Naive thymus-derived CD8-positive, alpha-beta T cell (primary cell): ENCODE results near the gene TNS3. TPM values are rescaled to one million over a fixed set of nuclear protein-coding genes. Genes with fewer than 3 reads are reported as not detected.

Source experiments
- ATAC-seq, 2 donors: fragments of 150-1000 bp; cut with Tn5 transposase in 1 of 2; sonication (Bioruptor Pico), chemical (Tn5 transposase) in 1 of 2; 1 replicate in 1 of 2; 2 replicates in 1 of 2; pipeline ENCODE4 v1.10.0; 2021; ENCODE audit warnings: mild to moderate bottlenecking in 2 of 2, moderate library complexity in 2 of 2
- POLR2A ChIA-PET: fragments of 350-600 bp; sonication (Branson Sonifier 250); formaldehyde crosslinking; loops from one replicate; lab custom pipeline; 2021; ENCODE audit warnings: antibody characterized with exemption; lab: Charles Lee
- DNase-seq, 10 donors: peaks; one replicate each; pipeline versions ENCODE4 v3.0.0 to v3.0.0-alpha.2; 2020 to 2022
- H3K27ac Mint-ChIP-seq, 10 donors: one replicate each; pipeline ENCODE4 v1.8.0; 2020 to 2022; ENCODE audit warnings: mild to moderate bottlenecking in 10 of 10, mixed read lengths in 10 of 10, moderate library complexity in 4 of 10, inconsistent platforms in 1 of 10
- H3K27me3 Mint-ChIP-seq, 5 donors: one replicate each; pipeline ENCODE4 v1.8.0; 2021 to 2022; ENCODE audit warnings: mixed read lengths in 5 of 5
- H3K36me3 Mint-ChIP-seq, 3 donors: one replicate each; pipeline ENCODE4 v1.8.0; 2020 to 2022; ENCODE audit warnings: mixed read lengths in 3 of 3, mild to moderate bottlenecking in 2 of 3, inconsistent platforms in 1 of 3
- H3K4me1 Mint-ChIP-seq, 4 donors: one replicate each; pipeline ENCODE4 v1.8.0; 2021 to 2022; ENCODE audit warnings: mixed read lengths in 4 of 4
- H3K4me3 Mint-ChIP-seq, 10 donors: one replicate each; pipeline ENCODE4 v1.8.0; 2020 to 2022; ENCODE audit warnings: mild to moderate bottlenecking in 10 of 10, mixed read lengths in 10 of 10, moderate library complexity in 6 of 10, inconsistent platforms in 1 of 10
- H3K9me3 Mint-ChIP-seq, 9 donors: one replicate each; pipeline ENCODE4 v1.8.0; 2020 to 2022; ENCODE audit warnings: mixed read lengths in 9 of 9, mild to moderate bottlenecking in 3 of 9, inconsistent platforms in 1 of 9, moderate library complexity in 1 of 9
- polyA plus RNA-seq, 3 donors: library from polyadenylated mRNA; unstranded; fragments of 300-500 nt; fragmentation: Illumina TruSeq; gene quantifications; one replicate each; pipeline ENCODE4 v1.2.3, GENCODE V29; 2021
- total RNA-seq, 8 experiments: library from RNA in 2 of 8; stranded (reverse) in 2 of 8; gene quantifications; one replicate each; pipeline ENCODE4 v1.2.3 and lab custom pipeline; 2021 to 2026

TNS3 gene
- total and polyA plus RNA-seq, 5 experiments from 2014 or later: 1.2 to 1.6 TPM; not detected in 3

GRCh38 chr7:47358944-47359588, 222.8 kb downstream of the TNS3 start:
- H3K4me3 Mint-ChIP-seq: no peak overlapping the region
- ATAC-seq (no peak), DNase-seq (no peak)
- H3K4me1 Mint-ChIP-seq: peaks cover 3 to 7% (median 5%) of the 10 kb centered on the region in 4 donors
- no peaks in the 10 kb centered on the region for H3K27me3 Mint-ChIP-seq
- no peaks in the 10 kb centered on the region for H3K36me3 Mint-ChIP-seq
- no peak overlapping the region for H3K27ac Mint-ChIP-seq
- POLR2A ChIA-PET: no interaction called here
- H3K9me3 Mint-ChIP-seq: peaks cover 0 to 2% (median 0%) of the 10 kb centered on the region in 9 donors

DNA sequence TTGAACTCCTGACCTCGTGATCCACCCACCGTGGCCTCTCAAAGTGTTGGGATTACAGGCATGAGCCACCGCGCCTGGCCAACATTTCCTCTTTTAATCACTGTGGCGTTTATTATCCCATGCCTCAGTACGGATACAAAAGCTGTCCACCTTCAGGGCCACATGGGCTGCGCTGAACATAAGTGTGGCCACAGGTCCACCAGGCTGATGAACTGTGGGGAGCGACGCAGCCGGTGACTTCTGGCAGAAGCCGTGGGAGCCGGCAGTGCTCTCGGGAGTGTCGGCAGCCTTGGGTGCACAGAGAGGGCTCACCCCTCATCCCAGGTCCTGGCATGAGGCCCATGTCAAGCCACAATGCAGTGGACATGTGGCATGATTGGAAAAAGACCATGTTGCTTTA, 223.6 kb downstream of the TNS3 start:
- POLR2A ChIA-PET: no interaction called here
- DNase-seq (no peak), ATAC-seq (no peak)
- no peaks in the 10 kb centered on the region for H3K36me3 Mint-ChIP-seq
- peaks cover 3 to 7% (median 5%) of the 10 kb centered on the region in 4 donors for H3K4me1 Mint-ChIP-seq
- no peak overlapping the region for H3K4me3 Mint-ChIP-seq
- peaks cover 0 to 2% (median 0%) of the 10 kb centered on the region in 9 donors for H3K9me3 Mint-ChIP-seq
- H3K27ac Mint-ChIP-seq: no peak overlapping the region
- H3K27me3 Mint-ChIP-seq: peaks cover 0 to 4% (median 0%) of the 10 kb centered on the region in 5 donors

DNA sequence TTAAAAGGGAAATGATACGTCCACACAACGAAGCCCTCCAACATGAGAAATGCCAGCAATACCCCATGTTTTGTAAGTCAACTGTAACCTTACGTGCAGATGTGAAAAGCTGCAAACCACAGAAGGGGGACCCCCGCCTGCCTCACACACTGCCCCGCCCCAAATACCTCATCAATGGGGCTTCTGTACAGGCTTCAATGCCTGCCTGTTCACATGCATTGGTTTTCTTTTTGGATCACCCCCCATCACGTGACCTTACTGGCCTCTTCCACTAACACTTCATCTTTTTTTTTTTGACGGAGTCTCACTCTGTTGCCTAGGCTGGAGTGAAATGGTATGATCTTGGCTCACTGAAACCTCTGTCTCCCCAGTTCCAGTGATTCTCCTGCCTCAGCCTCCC, 224.0 kb downstream of the TNS3 start:
- Mint-ChIP-seq H3K36me3 (no peaks in the 10 kb centered on the region), H3K27me3 (peaks cover 0 to 4% (median 0%) of the 10 kb centered on the region in 5 donors), H3K27ac (no peak overlapping the region), H3K9me3 (peaks cover 0 to 2% (median 0%) of the 10 kb centered on the region in 9 donors), H3K4me3 (no peak overlapping the region), H3K4me1 (peaks cover 3 to 7% (median 5%) of the 10 kb centered on the region in 4 donors)
- POLR2A ChIA-PET: no interaction called here
- no peak for ATAC-seq
- DNase-seq: no peak

DNA sequence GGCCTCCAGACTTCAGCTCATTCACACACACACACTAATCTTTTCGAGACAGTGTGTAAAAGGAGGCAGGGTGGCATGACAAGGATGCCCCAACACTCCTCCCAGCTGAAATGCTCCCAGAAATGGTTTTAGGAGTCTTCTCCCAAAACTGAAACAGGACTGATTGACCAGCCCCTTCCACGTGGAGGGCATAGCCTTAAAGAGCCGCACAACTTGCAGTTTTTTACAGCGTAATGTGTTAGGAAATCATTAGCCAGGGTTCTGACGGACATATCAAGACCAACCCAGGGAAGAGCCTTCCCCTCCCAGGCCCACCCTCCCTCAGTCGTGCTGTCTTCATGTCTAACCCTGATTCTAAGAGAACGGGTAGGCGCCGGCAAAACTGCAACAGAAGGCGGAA, 224.6 kb downstream of the TNS3 start:
- Mint-ChIP-seq H3K27me3 (peaks cover 0 to 4% (median 0%) of the 10 kb centered on the region in 5 donors), H3K9me3 (peaks cover 0 to 2% (median 0%) of the 10 kb centered on the region in 9 donors), H3K27ac (no peak overlapping the region), H3K36me3 (no peaks in the 10 kb centered on the region), H3K4me3 (no peak overlapping the region), H3K4me1 (peaks cover 3 to 7% (median 5%) of the 10 kb centered on the region in 4 donors)
- DNase-seq: no peak
- no peak for ATAC-seq
- POLR2A ChIA-PET: no interaction called here

DNA sequence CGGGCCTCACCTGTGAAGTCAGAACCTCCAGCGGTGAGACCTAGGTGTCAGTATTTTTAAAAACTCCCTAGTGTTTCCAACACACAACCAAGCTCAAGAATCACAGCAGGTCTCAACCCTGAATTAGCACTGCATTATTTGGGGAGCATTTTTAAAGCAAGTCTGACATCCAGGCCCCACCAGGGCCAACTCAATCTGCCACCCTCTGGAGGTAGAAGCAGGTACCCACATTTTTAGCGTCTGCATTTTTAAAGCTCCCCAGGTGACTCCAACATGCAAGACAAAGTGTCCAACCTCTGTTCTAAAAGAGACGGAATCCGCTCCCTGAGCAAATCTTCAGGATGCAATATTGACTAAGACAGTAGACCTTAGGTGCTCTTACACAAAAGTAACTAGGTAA, 225.7 kb downstream of the TNS3 start:
- POLR2A ChIA-PET: no interaction called here
- H3K9me3 Mint-ChIP-seq: no peaks in the 10 kb centered on the region
- ATAC-seq: no peak

GRCh38 chr7:47355684-47356083, 226.2 kb downstream of the TNS3 start:
- no peaks in the 10 kb centered on the region for H3K4me1 Mint-ChIP-seq
- H3K27ac Mint-ChIP-seq: no peak overlapping the region
- H3K4me3 Mint-ChIP-seq: no peak overlapping the region
- H3K9me3 Mint-ChIP-seq: no peaks in the 10 kb centered on the region
- no peaks in the 10 kb centered on the region for H3K36me3 Mint-ChIP-seq
- peaks cover 0 to 4% (median 0%) of the 10 kb centered on the region in 5 donors for H3K27me3 Mint-ChIP-seq
- POLR2A ChIA-PET: no interaction called here
- DNase-seq (no peak), ATAC-seq (no peak)

More for the DNA sequence above, 225.7 kb downstream of the TNS3 start:
- no peak overlapping the region for H3K4me3 Mint-ChIP-seq
- H3K27me3 Mint-ChIP-seq: peaks cover 0 to 4% (median 0%) of the 10 kb centered on the region in 5 donors
- H3K4me1 Mint-ChIP-seq: peaks cover 0 to 2% (median 1%) of the 10 kb centered on the region in 4 donors
- no peaks in the 10 kb centered on the region for H3K36me3 Mint-ChIP-seq
- H3K27ac Mint-ChIP-seq: no peak overlapping the region
- no peak for DNase-seq

GRCh38 chr7:47354831-47355541, 226.9 kb downstream of the TNS3 start:
- DNase-seq: no peak
- H3K27me3 Mint-ChIP-seq: peaks cover 0 to 4% (median 0%) of the 10 kb centered on the region in 5 donors
- H3K9me3 Mint-ChIP-seq: no peaks in the 10 kb centered on the region

DNA sequence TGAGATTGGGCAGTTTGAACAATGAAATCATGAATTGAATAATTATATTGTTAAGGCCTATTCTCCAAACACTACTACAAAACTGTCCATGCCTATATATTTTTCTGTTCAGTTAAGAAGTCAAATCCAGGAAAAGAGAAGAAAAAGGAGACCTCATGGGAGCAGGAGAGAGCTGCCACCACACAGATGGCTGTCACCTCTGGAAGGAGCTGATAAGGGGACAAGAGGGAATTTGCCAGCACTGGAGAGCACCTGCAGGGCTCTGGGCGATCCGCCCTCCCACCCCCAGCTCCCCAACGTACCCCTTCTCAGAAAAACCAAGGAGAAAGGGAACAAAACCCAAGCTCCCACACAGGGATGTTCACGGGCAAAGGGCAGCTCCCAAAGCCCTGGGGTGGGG, 227.8 kb downstream of the TNS3 start:
- no peaks in the 10 kb centered on the region for H3K36me3 Mint-ChIP-seq
- POLR2A ChIA-PET: no interaction called here
- ATAC-seq: no peak
- H3K4me3 Mint-ChIP-seq: no peak overlapping the region
- H3K9me3 Mint-ChIP-seq: no peaks in the 10 kb centered on the region
- H3K27ac Mint-ChIP-seq: no peak overlapping the region
- DNase-seq: no peak
- no peaks in the 10 kb centered on the region for H3K4me1 Mint-ChIP-seq
- H3K27me3 Mint-ChIP-seq: peaks cover 0 to 4% (median 0%) of the 10 kb centered on the region in 5 donors

More at GRCh38 chr7:47354831-47355541, 226.9 kb downstream of the TNS3 start:
- no peaks in the 10 kb centered on the region for H3K36me3 Mint-ChIP-seq
- no peak overlapping the region for H3K27ac Mint-ChIP-seq
- no peak overlapping the region for H3K4me3 Mint-ChIP-seq
- ATAC-seq: no peak
- POLR2A ChIA-PET: no interaction called here
- no peaks in the 10 kb centered on the region for H3K4me1 Mint-ChIP-seq

GRCh38 chr7:47352394-47352968, 229.4 kb downstream of the TNS3 start:
- Mint-ChIP-seq H3K27ac (no peak overlapping the region), H3K9me3 (no peaks in the 10 kb centered on the region), H3K36me3 (no peaks in the 10 kb centered on the region), H3K4me3 (no peak overlapping the region), H3K27me3 (peaks cover 0 to 4% (median 0%) of the 10 kb centered on the region in 5 donors), H3K4me1 (no peaks in the 10 kb centered on the region)
- no peak for DNase-seq
- POLR2A ChIA-PET: no interaction called here
- no peak for ATAC-seq

- H3K9me3 Mint-ChIP-seq: no peaks in the 10 kb centered on the region
- no peak for DNase-seq
- H3K4me1 Mint-ChIP-seq: no peaks in the 10 kb centered on the region
- peaks cover 0 to 4% (median 0%) of the 10 kb centered on the region in 5 donors for H3K27me3 Mint-ChIP-seq
- H3K4me3 Mint-ChIP-seq: no peak overlapping the region
- POLR2A ChIA-PET: no interaction called here
- ATAC-seq: no peak
- no peak overlapping the region for H3K27ac Mint-ChIP-seq
- H3K36me3 Mint-ChIP-seq: no peaks in the 10 kb centered on the region
Measured at GRCh38 chr7:47351233-47352154, 230.4 kb downstream of the TNS3 start.

GRCh38 chr7:47350425-47350824, 231.5 kb downstream of the TNS3 start:
- ATAC-seq (no peak), DNase-seq (no peak)
- no peaks in the 10 kb centered on the region for H3K9me3 Mint-ChIP-seq
- POLR2A ChIA-PET: no interaction called here
- H3K27me3 Mint-ChIP-seq: peaks cover 0 to 6% (median 0%) of the 10 kb centered on the region in 5 donors
- no peaks in the 10 kb centered on the region for H3K36me3 Mint-ChIP-seq
- no peak overlapping the region for H3K4me3 Mint-ChIP-seq
- H3K4me1 Mint-ChIP-seq: no peaks in the 10 kb centered on the region
- no peak overlapping the region for H3K27ac Mint-ChIP-seq

- POLR2A ChIA-PET: no interaction called here
- Mint-ChIP-seq H3K4me1 (no peaks in the 10 kb centered on the region), H3K27ac (no peak overlapping the region), H3K27me3 (peaks cover 0 to 6% (median 0%) of the 10 kb centered on the region in 5 donors), H3K4me3 (no peak overlapping the region), H3K36me3 (no peaks in the 10 kb centered on the region), H3K9me3 (no peaks in the 10 kb centered on the region)
- no peak for ATAC-seq
- no peak for DNase-seq
Measured at GRCh38 chr7:47349401-47349800, 232.5 kb downstream of the TNS3 start.
